ENCODE measurements around the gene MIB1.

The MIB1 gene

DNA sequence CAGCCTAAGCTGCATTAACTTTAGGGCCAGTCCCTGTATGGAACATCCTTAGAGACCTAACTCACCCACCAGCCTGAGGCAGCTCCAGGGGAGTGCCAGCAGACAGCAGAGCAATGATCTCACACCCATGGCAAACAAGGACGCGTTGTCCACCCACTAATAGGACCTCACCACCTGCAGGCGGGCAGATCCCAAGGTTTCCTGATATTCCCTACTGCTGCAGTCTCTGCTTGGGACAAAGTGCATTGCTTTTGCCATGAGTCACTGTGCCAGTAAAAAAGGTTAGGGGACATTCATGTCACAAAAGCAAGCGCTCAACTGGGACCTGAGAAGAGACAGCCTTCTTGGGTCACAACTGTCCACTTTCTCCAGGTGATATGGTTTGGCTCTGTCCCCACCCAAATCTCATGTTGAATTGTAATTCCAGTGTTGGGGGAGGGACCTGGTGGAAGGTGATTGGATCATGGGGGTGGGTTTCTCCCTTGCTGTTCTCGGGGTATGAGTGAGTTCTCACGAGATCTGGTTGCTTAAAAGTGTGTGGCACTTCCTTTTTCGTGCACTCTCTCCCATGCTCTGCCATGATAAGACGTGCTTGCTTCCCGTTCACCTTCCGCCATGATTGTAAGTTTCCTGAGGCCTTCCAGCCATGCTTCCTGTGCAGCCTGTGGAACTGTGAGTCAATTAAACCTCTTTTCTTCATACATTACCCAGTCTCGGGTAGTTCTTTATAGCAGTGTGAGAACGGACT, 160.2 kb downstream of the MIB1 start:
- no peak for DNase-seq

DNA sequence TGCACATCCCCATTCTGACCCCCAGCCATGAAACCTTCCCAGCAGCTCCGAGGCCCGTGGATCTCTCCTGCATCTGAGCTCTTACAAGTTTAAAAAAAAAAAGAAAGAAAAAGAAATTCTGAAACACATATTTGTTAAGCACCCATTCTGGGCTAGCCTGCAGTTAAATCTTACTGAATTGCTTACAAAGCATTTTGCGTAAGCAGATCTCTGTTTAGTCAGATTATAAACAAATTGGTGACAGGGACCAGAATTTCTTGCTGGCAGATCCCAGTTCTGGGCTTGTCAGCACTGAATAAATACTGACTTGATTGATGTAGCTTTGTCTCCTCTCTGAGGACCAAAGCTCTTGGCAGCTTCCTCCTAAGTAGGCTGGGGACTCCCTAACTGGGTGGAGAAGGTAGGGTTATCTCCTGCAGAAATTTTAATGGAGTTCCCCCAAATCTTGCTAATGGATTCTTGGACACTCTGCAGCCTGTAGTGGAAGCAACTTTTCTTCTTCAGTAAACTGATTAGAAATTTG, 160.9 kb downstream of the MIB1 start:
- no peak for DNase-seq

DNA sequence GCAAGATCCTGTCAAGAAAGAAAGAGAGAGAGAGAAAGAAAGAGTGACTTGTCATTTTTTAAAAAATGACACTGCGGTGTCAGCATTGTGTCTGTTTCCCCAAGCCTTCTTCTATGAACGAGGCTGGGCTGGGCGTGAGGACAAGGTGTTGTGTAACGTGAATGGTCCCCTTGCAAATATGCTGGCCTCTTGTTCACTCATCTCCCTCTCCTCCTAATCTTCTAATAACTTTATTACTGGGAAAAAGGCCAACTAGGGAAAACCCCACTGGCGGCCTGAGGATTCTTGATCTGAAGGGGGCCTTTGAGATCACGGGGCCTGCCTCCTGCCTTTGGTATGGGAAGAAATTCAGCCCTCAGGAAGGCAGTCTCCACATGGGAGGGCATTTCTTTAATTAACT, 163.1 kb downstream of the MIB1 start:
- no peak for DNase-seq

DNA sequence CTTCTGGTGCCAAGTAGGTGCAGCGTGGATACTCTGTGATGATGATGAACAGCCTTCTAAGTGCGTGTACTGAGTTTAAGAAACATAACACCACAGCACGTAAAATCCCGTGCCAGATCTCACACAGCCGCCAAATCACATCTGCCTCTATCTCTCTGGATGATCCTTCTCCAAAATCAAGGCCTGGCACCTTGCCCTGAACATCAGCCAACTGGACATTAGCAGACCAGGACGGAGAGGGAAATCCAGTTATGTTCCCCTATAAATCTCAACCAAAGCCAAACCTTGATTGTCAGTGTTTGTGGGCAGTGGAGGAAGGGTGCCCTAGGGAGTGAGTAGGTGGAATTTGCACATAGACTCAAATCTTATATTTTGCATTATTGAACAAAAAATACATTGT, 164.3 kb downstream of the MIB1 start:
- DNase-seq: no peak

DNA sequence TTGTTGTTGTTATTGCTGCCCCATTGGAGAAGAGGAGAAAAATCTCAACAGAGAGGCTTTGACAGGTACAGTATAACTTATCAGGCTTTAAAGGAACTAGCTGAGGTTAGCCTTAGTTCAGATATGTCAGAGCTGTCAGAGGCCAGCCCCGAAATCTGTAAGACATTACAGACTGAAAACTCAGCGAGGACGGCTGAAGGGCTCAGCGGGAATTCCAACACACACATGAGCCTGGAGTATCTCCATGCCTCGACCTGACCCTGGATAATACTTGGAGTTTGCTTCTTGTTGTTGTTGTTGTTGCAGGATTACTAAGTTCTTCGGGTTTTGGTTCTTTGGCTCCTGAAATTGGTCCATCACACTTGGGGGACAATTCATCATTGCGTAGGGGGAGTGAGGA, 166.9 kb downstream of the MIB1 start:
- DNase-seq: no peak

DNA sequence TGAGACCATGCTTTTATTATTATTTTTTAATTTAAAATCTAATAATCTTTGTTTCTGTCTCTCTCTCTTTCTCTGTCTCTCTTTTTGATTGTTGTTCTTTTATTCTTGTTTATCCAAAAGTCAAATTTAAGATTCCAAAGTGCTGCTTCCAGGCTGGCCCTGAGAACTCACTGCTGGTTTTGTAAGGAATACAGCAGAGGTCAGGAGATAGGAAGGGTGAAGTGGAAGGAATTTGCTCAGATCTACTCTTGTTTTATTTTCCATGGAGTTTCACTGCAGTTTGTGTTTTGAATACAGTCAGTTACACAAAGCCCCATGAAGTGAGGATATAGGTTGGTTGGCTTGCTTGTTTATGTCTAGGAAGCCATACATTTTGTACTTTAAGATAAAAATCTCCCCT, 168.1 kb downstream of the MIB1 start:
- DNase-seq: no peak

DNA sequence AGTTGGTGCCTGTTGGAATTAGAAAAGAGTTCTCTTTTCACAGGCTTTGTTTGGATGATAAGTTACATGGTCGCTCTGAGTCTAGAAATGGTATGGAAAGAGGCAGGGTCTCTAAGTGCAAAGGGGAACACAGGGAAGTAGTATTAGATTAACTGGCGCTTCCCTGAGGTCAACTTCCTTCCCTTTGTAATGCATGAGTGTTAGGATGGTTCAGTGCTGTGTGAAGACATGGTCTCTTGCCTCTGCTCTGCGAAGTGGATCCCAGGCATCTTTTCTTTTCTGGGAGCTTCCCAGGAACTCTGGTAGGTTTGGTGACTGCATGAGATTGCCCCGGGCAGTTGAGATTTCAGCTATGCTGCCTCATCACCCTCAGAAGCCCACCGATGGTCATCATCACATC, 170.3 kb downstream of the MIB1 start:
- DNase-seq: no peak

DNA sequence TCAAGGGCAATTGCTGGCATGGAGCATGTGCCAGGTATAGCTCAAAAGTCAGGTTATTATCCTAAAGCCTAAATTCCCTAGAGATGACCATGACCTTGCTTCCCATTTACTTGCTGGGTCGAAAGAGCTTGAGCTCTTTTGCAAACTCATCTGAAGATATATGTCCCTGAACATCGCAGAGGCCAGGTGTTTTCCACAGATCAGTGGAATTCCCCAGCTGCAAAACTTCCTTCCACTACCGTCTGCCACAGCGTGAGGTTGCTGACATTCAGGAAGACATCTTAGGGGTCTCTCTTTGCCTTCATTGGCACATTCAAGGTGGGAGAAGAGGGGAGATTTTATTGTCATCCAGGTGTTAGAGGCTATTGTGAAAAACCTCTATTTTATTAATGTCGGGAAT, 171.0 kb downstream of the MIB1 start:
- DNase-seq: no peak

DNA sequence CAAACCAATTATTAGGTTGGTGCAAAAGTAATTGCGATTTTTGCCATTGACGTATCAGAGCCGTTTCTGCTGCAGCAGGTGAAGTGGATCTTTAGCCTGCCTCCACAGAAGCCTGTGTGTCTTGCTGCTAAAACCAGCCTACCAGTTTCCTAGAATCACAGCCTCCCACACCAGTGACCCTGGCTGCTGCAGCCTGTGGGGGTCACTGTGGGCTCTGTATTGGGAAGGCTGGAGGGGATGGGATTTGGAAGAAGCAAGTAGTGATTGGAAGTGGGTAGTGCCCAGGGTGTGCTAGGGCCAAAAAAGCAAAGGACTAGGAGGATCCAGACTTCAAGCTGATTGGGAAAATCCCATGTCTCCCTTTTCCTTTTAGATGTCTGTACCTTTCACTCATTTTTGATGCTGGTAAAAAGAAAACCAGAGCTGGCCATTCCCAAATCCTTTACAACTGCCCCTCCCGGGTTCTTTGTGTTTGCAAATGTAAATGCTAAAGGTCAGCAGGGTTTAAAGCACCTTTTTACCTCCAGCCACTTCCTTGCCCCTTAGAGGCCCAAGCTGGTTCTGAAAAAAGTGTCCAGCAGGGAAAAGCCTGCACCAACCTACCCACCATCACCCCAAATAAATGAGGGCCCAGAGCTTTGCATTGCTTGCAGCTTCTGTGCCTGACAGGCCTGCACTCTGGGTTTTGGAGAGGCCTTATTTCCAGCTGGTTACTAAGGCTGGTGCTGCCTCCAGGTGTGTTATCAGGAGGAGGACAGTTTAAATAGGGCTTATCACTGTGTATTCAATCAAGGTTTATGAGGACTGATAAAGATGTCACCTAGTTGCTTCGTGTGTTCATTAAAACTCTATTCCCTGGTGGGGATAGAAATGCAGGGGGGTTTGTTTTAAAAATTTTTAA, 172.0 kb downstream of the MIB1 start:
- DNase-seq: no peak

DNA sequence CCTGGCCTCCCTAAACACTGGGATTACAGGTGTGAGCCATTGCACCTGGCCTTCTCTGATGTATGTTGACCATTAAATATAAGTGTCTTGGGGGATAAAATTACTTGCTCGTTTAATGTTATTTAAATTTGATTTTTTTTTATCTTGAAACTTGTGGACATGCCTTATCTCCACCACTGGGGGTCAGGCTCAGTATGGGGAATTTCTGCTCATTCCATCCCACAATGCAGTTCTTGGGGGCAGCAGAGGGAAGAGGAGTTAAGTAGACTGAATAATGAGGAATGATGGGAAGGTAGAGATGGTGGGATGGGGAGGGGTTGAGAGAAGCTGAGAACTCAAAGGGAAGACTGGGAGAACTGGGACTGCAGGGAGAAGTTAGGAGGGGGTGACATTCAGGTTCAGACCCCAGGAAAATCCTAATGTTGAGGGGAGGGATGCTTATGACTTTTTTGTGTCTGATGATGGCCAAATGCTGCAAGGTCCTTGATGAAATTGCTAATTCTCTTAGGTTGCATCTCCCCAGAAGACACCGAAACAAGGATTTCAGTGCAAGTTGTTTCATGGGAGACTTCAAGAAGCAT, 174.2 kb downstream of the MIB1 start:
- no peak for DNase-seq

DNA sequence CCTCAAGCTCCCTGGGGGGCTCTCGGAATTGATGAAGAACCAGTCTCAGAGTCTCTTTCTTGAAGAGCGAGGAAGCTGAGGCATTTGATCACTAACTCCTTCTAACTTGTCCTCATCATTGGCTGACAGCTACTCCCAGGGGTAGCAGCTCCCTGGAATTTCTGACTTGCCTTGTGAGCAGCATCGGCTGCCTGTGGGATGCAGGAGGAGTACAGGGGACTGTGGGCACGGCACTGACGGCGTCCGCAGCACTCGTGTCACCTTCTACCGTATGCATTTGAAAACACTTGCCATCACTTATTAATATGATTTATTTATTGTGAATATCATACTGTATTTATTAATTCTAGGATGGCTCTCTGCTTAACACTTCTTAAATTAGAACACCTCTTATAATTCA, 175.0 kb downstream of the MIB1 start:
- DNase-seq: no peak

DNA sequence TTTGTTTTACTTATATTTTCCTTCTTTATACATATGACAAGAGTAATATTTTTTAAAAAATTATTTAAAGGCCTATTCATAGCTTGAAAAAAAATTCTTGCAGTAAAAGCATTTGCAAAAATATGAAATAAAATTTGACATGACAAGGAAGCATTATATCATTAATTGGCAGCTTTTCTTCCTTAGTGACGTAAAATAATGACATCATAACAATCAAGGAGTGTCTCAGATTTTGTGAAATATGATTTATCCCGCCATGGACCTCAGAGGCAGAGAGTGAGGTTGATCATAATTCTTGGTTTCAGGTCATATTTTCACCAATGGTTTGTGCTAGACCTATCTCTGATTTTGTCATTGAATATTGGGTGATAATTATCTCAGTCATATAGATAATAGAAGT, 176.0 kb downstream of the MIB1 start:
- no peak for DNase-seq

DNA sequence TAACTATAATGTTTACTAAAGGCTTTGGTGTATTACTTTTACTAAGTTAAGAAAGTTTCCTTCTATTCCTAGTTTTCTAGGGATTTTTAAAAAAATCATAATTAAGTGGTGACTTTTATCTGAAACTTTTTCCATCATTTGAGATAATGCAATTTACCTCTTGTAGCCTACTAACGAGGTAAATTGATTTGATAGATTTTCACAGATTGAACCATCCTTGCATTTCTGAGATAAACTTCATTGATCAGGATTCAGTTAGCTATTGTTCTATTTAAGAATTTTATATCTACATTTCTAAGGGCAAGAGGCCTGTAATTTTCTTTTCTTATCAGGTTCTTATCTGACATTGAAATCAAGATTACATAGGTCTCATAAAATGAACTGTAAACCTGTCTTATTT, 178.1 kb downstream of the MIB1 start:
- DNase-seq: no peak

Data from NCI-H187 treated with DMSO at 0.1 percent for 48 hours (cell line).